ENCODE results near the gene OR2D3. TPM values are rescaled to one million over a fixed set of nuclear protein-coding genes. Genes with fewer than 3 reads are reported as not detected.

OR2D3 gene
- total and polyA plus RNA-seq, 4 donors = not detected

GRCh38 chr11:6925636-6926207 is 4.9 kb downstream of the OR2D3 start:
- Histone ChIP-seq H3K36me3 (ENCODE audit: control insufficient read depth in 4 of 4, insufficient read depth in 4 of 4, low read length in 4 of 4) (no peaks in the 10 kb centered on the region), H3K4me1 (ENCODE audit: control insufficient read depth in 5 of 5, insufficient read depth in 5 of 5, low read length in 5 of 5) (peaks cover 0 to 12% (median 3%) of the 10 kb centered on the region in 5 donors), H3K27ac (ENCODE audit: low read depth in 1 of 2, low read length in 1 of 2) (no peak overlapping the region), H3K27me3 (ENCODE audit: control insufficient read depth in 3 of 3, insufficient read depth in 3 of 3, low read length in 2 of 3) (peaks cover 0 to 12% (median 0%) of the 10 kb centered on the region in 3 donors), H3K4me3 (no peak overlapping the region), H3K9me3 (ENCODE audit: control insufficient read depth in 4 of 4, insufficient read depth in 3 of 4, low read length in 3 of 4) (no peaks in the 10 kb centered on the region), H3K9ac (ENCODE audit: insufficient read depth in 1 of 2, low read length in 2 of 2) (no peak overlapping the region)
- no peak for TF ChIP-seq CTCF (IDR thresholded peaks at IDR 0.05; ENCODE audit: control extremely low read depth, extremely low read depth)
- WGBS, 2 donors = 59 to 64% methylated on average over 2 of the region's 2 CpGs
- DNase-seq (peak in 1 of 3 donors; percentile 3), ATAC-seq (ENCODE audit: insufficient read depth, low FRiP score) (no peak)

DNA sequence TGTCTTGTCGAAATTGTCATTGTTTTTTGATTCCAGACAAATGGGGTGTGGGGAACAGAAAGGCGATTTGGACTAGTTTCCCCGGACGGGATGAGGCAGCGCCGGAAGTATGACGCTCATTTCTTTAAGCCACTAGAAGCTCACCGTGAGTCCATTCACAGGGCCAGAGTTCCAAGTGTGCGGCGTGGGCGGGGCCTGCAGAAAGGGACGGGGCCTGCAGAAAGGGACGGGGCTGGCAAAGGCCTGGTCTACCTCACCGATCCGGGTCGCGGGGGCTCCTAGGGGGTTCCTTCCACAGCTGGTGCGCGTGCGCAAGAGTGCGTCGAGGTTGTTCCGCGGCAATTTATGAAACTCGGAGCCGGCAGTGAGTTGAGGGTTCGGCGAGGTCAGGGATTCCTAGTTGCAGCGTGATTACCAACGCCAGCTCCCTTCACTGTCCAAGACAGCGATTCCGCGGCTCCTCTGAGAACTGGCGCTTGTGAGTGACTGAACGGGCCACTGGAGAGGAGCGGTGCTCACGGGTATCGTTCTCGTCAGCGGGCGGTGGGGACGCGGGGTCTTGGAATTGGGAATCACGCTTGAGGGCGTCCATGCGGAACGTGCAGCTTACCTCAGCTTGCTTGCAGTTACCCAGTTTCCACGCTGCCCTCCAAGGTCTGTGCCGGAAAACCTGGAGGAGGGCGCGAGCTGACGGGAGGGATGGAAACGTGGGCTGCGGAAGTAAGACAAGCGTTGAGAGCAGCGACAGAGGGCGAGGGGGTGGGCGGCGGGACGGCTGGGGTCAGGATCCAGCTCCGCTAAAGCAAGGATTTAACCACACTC is 5.6 kb downstream of the OR2D3 start, which contains the start of gene ZNF215:
Gene ZNF215 (plus strand): TSS at position 219 of the 822 bp plus-strand sequence. CDS start 5,847 bp downstream, outside the sequence.
- Histone ChIP-seq H3K36me3 (ENCODE audit: control insufficient read depth in 4 of 4, insufficient read depth in 4 of 4, low read length in 4 of 4) (no peaks in the 10 kb centered on the region), H3K4me1 (ENCODE audit: control insufficient read depth in 5 of 5, insufficient read depth in 5 of 5, low read length in 5 of 5) (peaks cover 0 to 12% (median 3%) of the 10 kb centered on the region in 5 donors), H3K9ac (ENCODE audit: insufficient read depth in 1 of 2, low read length in 2 of 2) (peak within 1 kb of the TSS; percentile 0 to 52), H3K9me3 (ENCODE audit: control insufficient read depth in 4 of 4, insufficient read depth in 3 of 4, low read length in 3 of 4) (no peaks in the 10 kb centered on the region), H3K27ac (ENCODE audit: low read depth in 1 of 2, low read length in 1 of 2) (no peak within 1 kb of the TSS), H3K27me3 (ENCODE audit: control insufficient read depth in 3 of 3, insufficient read depth in 3 of 3, low read length in 2 of 3) (peaks cover 0 to 12% (median 0%) of the 10 kb centered on the region in 3 donors), H3K4me3 (peak within 1 kb of the TSS; percentile 20)
- no peak for TF ChIP-seq CTCF (IDR thresholded peaks at IDR 0.05; ENCODE audit: control extremely low read depth, extremely low read depth)
- 1 to 2% methylated on average over 61 of the region's 61 CpGs for WGBS, 2 donors
- DNase-seq = peak; percentile 47 to 73 (median 55)
- peak; percentile 81 for ATAC-seq (ENCODE audit: insufficient read depth, low FRiP score)

- no peak for TF ChIP-seq CTCF (IDR thresholded peaks at IDR 0.05; ENCODE audit: control extremely low read depth, extremely low read depth)
- Histone ChIP-seq H3K4me3 (no peak overlapping the region), H3K27ac (ENCODE audit: low read depth in 1 of 2, low read length in 1 of 2) (no peak overlapping the region), H3K9ac (ENCODE audit: insufficient read depth in 1 of 2, low read length in 2 of 2) (peak overlapping the region in 1 of 2 donors; percentile 52), H3K27me3 (ENCODE audit: control insufficient read depth in 3 of 3, insufficient read depth in 3 of 3, low read length in 2 of 3) (peaks cover 0 to 12% (median 0%) of the 10 kb centered on the region in 3 donors), H3K36me3 (ENCODE audit: control insufficient read depth in 4 of 4, insufficient read depth in 4 of 4, low read length in 4 of 4) (no peaks in the 10 kb centered on the region), H3K9me3 (ENCODE audit: control insufficient read depth in 4 of 4, insufficient read depth in 3 of 4, low read length in 3 of 4) (no peaks in the 10 kb centered on the region), H3K4me1 (ENCODE audit: control insufficient read depth in 5 of 5, insufficient read depth in 5 of 5, low read length in 5 of 5) (peaks cover 0 to 12% (median 3%) of the 10 kb centered on the region in 5 donors)
- ATAC-seq (ENCODE audit: insufficient read depth, low FRiP score) = no peak
- no peak for DNase-seq
- WGBS, 2 donors = 16 to 20% methylated on average over 11 of the region's 11 CpGs
Observed at GRCh38 chr11:6927030-6927617, 6.3 kb downstream of the OR2D3 start.
